Lower leg skin (tissue), 4 donors: ENCODE results near the gene CLPTM1L. TPM values are rescaled to one million over a fixed set of nuclear protein-coding genes. Genes with fewer than 3 reads are reported as not detected.
"Not testable (repeated sequence)": the region's sequence is repeated elsewhere in the genome, so short reads cannot be mapped to it uniquely, and the experiment has no call there.

Source experiments
- DNase-seq, 2 donors: peaks; one replicate each; pipeline ENCODE4 v3.0.0-alpha.2; 2019; ENCODE audit warnings: low spot score in 2 of 2
- H3K4me3 ChIP-seq: fragments of 200-600 bp; sonication (generic); 2 replicates; pipeline ENCODE4 v1.5.1; 2017; ENCODE audit warnings: mild to moderate bottlenecking, low read depth; ENCODE audit not compliant: poor library complexity, severe bottlenecking
- CTCF ChIP-seq, 3 donors: fragments of 450-650 bp; IDR thresholded peaks; one replicate each; pipeline ENCODE4 v1.5.1; 2016; ENCODE audit warnings: antibody characterized with exemption in 3 of 3, mild to moderate bottlenecking in 3 of 3, moderate library complexity in 2 of 3
- POLR2A ChIP-seq, 2 donors: fragments of 450-650 bp; IDR thresholded peaks; one replicate each; pipeline ENCODE4 v1.6.1; 2016 to 2017; ENCODE audit warnings: antibody characterized with exemption in 2 of 2, mild to moderate bottlenecking in 1 of 2, moderate library complexity in 1 of 2
- WGBS, 2 donors: methylation state at CpG; one replicate each; pipeline ENCODE4 v1.1.5; 2018; 5-methylcytosine and 5-hydroxymethylcytosine counted together
- intact Hi-C: fragments of 100-400 bp; cut with DNase I; formaldehyde crosslinking; loops from one replicate; pipeline ENCODE4 v1.15.0; 2023; ENCODE audit warnings: low total_unique reads
- total RNA-seq, 4 donors: library from RNA; depleted of rRNA; stranded (reverse); fragments of >200 nt; gene quantifications; one replicate each; pipeline ENCODE4 v1.1.0, GENCODE V29; 2016

Gene CLPTM1L
- total RNA-seq, 4 donors from 2014 or later, result 82.8 to 123 (median 102) TPM

- no peak for TF ChIP-seq POLR2A (IDR thresholded peaks at IDR 0.05)
- TF ChIP-seq CTCF (IDR thresholded peaks at IDR 0.05), result no peak
- intact Hi-C loops, result no loop called here
- no peak overlapping the region for H3K4me3 ChIP-seq
- 88 to 94% methylated on average over 25 to 31 of the region's 34 CpGs for WGBS, 2 donors
- DNase-seq, result no peak
These were observed 65.3 kb downstream of the CLPTM1L start for GRCh38 chr5:1279443-1280151.

- no peak for DNase-seq
- WGBS, 2 donors, result 95 to 97% methylated on average over 22 to 37 of the region's 42 CpGs
- H3K4me3 ChIP-seq, result no peak overlapping the region
- TF ChIP-seq POLR2A (IDR thresholded peaks at IDR 0.05), result no peak
- no peak for TF ChIP-seq CTCF (IDR thresholded peaks at IDR 0.05)
- intact Hi-C loops, result no loop called here
These were observed 66.0 kb downstream of the CLPTM1L start for GRCh38 chr5:1278656-1279442.

GRCh38 chr5:1278216-1278615, 66.7 kb downstream of the CLPTM1L start:
- TF ChIP-seq CTCF (IDR thresholded peaks at IDR 0.05) (no peak), POLR2A (IDR thresholded peaks at IDR 0.05) (no peak)
- 88 to 95% methylated on average over 13 of the region's 13 CpGs for WGBS, 2 donors
- intact Hi-C loops, result no loop called here
- DNase-seq, result no peak
- no peak overlapping the region for H3K4me3 ChIP-seq

- no peak for DNase-seq
- no peak overlapping the region for H3K4me3 ChIP-seq
- intact Hi-C loops, result no loop called here
- WGBS, 2 donors, result 96% methylated on average over 8 to 10 of the region's 10 CpGs
- TF ChIP-seq POLR2A (IDR thresholded peaks at IDR 0.05) (no peak), CTCF (IDR thresholded peaks at IDR 0.05) (no peak)
These were observed 67.1 kb downstream of the CLPTM1L start for GRCh38 chr5:1277781-1278180.

- TF ChIP-seq POLR2A (IDR thresholded peaks at IDR 0.05), result no peak
- no peak overlapping the region for H3K4me3 ChIP-seq
- 90% methylated on average over 21 of the region's 21 CpGs for WGBS, 2 donors
- intact Hi-C loops, result no loop called here
- DNase-seq, result no peak
These were observed 67.6 kb downstream of the CLPTM1L start for GRCh38 chr5:1277331-1277730.

GRCh38 chr5:1276930-1277329, 68.0 kb downstream of the CLPTM1L start:
- intact Hi-C loops, result no loop called here
- no peak overlapping the region for H3K4me3 ChIP-seq
- TF ChIP-seq POLR2A (IDR thresholded peaks at IDR 0.05) (no peak), CTCF (IDR thresholded peaks at IDR 0.05) (no peak)
- WGBS, 2 donors, result 84 to 90% methylated on average over 17 to 18 of the region's 20 CpGs
- DNase-seq, result no peak

GRCh38 chr5:1275397-1276391, 69.2 kb downstream of the CLPTM1L start:
- DNase-seq, intact Hi-C loops, H3K4me3 ChIP-seq: not testable (repeated sequence)
- 76 to 77% methylated on average over 10 of the region's 10 CpGs for WGBS, 2 donors
